ENCODE results near the gene HELZ2.

Gene HELZ2

GRCh38 chr20:63597651-63598478 lies 23.8 kb upstream of the HELZ2 start:
- no peak for DNase-seq

- no peak for DNase-seq
Observed at GRCh38 chr20:63596423-63596822, 22.4 kb upstream of the HELZ2 start.

- DNase-seq: no peak
Observed at GRCh38 chr20:63595416-63596127, 21.5 kb upstream of the HELZ2 start.

GRCh38 chr20:63594043-63594561 lies 20.1 kb upstream of the HELZ2 start:
- no peak for DNase-seq

- no peak for DNase-seq
Observed at GRCh38 chr20:63592661-63593060, 18.6 kb upstream of the HELZ2 start.

- DNase-seq: no peak
Observed at GRCh38 chr20:63591786-63592355, 17.8 kb upstream of the HELZ2 start.

GRCh38 chr20:63591147-63591533 lies 17.1 kb upstream of the HELZ2 start:
- DNase-seq: no peak

GRCh38 chr20:63590218-63591146 lies 16.4 kb upstream of the HELZ2 start:
- no peak for DNase-seq

- no peak for DNase-seq
Observed at GRCh38 chr20:63589261-63590217, 15.5 kb upstream of the HELZ2 start.

GRCh38 chr20:63588641-63589041 lies 14.6 kb upstream of the HELZ2 start:
- no peak for DNase-seq

- DNase-seq: no peak
Observed at GRCh38 chr20:63587776-63588591, 13.9 kb upstream of the HELZ2 start.

GRCh38 chr20:63587256-63587655 lies 13.2 kb upstream of the HELZ2 start:
- DNase-seq: no peak

- no peak for DNase-seq
Observed at GRCh38 chr20:63586797-63587196, 12.8 kb upstream of the HELZ2 start.

- no peak for DNase-seq
Observed at GRCh38 chr20:63585616-63586565, 11.9 kb upstream of the HELZ2 start.

GRCh38 chr20:63582382-63583063 lies 8.5 kb upstream of the HELZ2 start:
- no peak for DNase-seq

- DNase-seq: peak; percentile 76
Observed at GRCh38 chr20:63580796-63581461, 6.9 kb upstream of the HELZ2 start.

GRCh38 chr20:63579017-63579694 lies 5.1 kb upstream of the HELZ2 start:
- no peak for DNase-seq
